ENCODE results near the gene AKNA. TPM values are rescaled to one million over a fixed set of nuclear protein-coding genes. Genes with fewer than 3 reads are reported as not detected.

AKNA gene
- total RNA-seq, 4 donors from 2014 or later, result 6.4 to 13.2 (median 8.0) TPM

DNA sequence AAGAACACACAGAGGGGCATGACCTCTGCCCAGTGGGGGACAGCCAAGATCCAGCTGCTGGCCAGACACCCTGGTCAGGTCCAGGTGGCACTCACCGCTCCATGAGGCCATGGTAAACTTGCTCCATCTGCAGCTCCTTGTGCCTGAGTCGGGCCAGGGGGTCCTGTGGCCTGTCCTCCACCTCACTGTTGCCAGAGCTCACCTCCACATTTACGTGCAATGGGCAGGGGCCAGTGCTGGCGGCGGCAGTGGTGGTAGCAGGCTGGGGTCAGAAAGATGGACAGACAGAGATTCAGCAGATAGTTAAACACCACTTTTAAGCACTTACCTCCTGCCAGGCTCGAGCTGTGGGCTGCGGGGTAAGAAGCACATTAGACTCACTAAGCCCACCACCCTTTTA, 28.0 kb downstream of the AKNA start:
- TF ChIP-seq, protein P1, sequence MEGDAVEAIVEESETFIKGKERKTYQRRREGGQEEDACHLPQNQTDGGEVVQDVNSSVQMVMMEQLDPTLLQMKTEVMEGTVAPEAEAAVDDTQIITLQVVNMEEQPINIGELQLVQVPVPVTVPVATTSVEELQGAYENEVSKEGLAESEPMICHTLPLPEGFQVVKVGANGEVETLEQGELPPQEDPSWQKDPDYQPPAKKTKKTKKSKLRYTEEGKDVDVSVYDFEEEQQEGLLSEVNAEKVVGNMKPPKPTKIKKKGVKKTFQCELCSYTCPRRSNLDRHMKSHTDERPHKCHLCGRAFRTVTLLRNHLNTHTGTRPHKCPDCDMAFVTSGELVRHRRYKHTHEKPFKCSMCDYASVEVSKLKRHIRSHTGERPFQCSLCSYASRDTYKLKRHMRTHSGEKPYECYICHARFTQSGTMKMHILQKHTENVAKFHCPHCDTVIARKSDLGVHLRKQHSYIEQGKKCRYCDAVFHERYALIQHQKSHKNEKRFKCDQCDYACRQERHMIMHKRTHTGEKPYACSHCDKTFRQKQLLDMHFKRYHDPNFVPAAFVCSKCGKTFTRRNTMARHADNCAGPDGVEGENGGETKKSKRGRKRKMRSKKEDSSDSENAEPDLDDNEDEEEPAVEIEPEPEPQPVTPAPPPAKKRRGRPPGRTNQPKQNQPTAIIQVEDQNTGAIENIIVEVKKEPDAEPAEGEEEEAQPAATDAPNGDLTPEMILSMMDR (IDR thresholded peaks at IDR 0.05), result no peak
- intact Hi-C loops (cut with DNase I; ENCODE audit: low total_unique reads), result no loop called here
- no peak overlapping the region for H3K4me3 ChIP-seq (ENCODE audit: low read depth, poor library complexity, severe bottlenecking)
- DNase-seq (ENCODE audit: low spot score in 2 of 2), result no peak
- WGBS, 2 donors, result 96 to 99% methylated on average over 7 of the region's 7 CpGs

DNA sequence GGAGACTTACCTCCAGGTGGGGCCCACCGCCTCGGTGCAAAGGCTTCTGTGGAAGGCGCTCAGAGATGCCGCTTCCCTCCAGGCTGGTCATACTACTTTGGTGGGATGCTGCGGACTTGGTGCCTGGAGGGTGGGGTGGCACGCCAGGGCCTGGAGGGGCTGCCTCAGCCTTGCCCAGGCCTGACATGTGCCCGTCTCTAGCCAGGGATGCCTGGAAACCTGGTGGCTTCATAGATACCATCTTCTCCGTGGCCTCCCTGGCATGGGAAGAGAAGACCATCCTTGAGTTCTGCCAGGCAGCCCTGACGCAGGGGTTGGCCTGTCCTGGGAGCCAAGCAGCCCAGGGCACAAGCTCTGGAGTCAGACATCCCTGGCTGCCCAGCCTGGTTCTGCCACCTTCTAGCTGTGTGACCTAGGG, 29.9 kb downstream of the AKNA start:
- intact Hi-C loops (cut with DNase I; ENCODE audit: low total_unique reads), result no loop called here
- DNase-seq (ENCODE audit: low spot score in 2 of 2), result no peak
- TF ChIP-seq, protein P1 (IDR thresholded peaks at IDR 0.05), result no peak
- TF ChIP-seq POLR2A (IDR thresholded peaks at IDR 0.05), result no peak
- 93 to 94% methylated on average over 6 to 9 of the region's 9 CpGs for WGBS, 2 donors
- no peak overlapping the region for H3K4me3 ChIP-seq (ENCODE audit: low read depth, poor library complexity, severe bottlenecking)

DNA sequence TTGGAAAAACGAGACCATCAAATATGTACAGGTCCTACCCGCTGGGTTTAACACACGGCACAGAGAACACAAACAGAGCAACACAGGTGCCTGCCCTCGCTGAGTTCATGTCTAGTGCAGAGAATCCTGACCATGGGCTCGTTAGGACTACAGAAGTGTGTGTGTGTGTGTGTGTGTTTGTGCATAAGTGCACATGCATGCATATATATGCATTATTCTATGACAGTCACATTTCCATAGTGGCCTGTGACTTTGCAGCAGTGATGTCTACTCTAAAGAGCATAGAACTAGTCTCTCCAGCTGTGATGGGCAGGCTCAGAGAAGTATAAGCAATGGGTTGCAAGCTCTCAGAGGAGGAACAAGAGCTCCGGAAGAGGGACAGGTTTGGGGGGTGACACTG, 30.4 kb downstream of the AKNA start:
- no peak for TF ChIP-seq POLR2A (IDR thresholded peaks at IDR 0.05)
- TF ChIP-seq, protein P1 (IDR thresholded peaks at IDR 0.05), result no peak
- intact Hi-C loops (cut with DNase I; ENCODE audit: low total_unique reads), result no loop called here
- WGBS, 2 donors, result 89 to 94% methylated on average over 6 of the region's 6 CpGs
- no peak for DNase-seq (ENCODE audit: low spot score in 2 of 2)
- H3K4me3 ChIP-seq (ENCODE audit: low read depth, poor library complexity, severe bottlenecking), result no peak overlapping the region

DNA sequence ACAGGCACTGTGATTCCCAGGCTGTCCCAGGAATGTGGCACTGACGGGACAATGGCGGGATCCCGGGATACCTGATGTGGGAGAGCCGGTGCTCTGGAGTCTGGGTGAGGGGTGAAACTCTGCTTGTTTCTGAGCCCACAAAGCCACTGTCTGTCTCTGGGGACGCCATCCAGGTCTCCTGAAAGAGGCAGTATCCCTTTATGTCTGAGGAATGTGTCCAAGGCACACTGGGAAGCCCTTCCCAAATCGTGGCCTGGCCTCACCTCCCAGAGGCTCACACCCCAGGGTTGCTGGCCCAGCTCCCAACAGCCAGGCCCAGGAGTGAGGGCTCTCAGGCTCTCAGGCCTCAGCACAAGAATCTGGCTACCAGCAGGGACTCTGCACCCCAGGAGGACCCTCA, 31.0 kb downstream of the AKNA start:
- no peak for TF ChIP-seq POLR2A (IDR thresholded peaks at IDR 0.05)
- TF ChIP-seq, protein P1 (IDR thresholded peaks at IDR 0.05), result no peak
- no peak for DNase-seq (ENCODE audit: low spot score in 2 of 2)
- H3K4me3 ChIP-seq (ENCODE audit: low read depth, poor library complexity, severe bottlenecking), result no peak overlapping the region
- 75 to 86% methylated on average over 6 of the region's 6 CpGs for WGBS, 2 donors
- intact Hi-C loops (cut with DNase I; ENCODE audit: low total_unique reads), result no loop called here

DNA sequence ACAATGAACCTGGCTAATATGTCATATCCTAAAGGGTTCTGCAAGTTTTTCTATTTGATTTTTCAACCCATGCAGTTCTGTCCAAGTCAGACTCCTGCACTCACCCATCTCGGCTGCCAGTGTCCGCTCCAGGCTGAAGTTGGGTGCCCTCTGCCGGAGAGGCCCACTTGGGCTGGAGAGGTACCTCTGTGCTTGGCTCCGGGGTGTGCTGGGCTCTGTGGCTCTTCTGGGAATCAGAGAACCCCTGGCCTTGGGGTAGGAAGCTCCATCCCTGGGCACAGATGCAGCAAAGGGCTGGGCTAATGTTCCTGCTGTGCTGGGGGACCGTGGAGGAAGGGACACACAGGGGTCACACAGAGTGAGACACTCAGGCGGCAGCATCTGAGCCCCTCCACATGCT, 32.0 kb downstream of the AKNA start:
- WGBS, 2 donors, result 92 to 98% methylated on average over 6 of the region's 6 CpGs
- DNase-seq (ENCODE audit: low spot score in 2 of 2), result no peak
- no peak for TF ChIP-seq POLR2A (IDR thresholded peaks at IDR 0.05)
- TF ChIP-seq, protein P1 (IDR thresholded peaks at IDR 0.05), result no peak
- H3K4me3 ChIP-seq (ENCODE audit: low read depth, poor library complexity, severe bottlenecking), result no peak overlapping the region
- intact Hi-C loops (cut with DNase I; ENCODE audit: low total_unique reads), result no loop called here

DNA sequence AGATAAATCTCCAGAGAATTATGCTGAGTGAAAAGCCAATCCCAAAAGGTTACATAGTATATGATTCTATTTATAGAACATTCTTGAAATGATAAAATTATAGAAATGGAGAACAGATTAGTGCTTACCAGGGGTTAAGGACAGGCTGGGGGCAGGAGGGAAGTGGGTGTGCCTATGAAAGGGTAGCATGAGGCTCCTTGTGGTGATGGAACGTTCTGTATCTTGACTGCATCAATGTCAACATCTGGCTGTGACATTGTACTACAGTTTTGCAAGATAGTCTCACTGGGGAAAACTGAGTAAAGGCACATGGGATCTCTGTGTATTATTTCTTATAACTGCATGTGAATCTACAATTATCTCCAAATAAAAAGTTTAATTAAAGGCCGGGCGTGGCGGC, 35.9 kb downstream of the AKNA start:
- peak in 1 of 2 donors; percentile 49 for DNase-seq (ENCODE audit: low spot score in 2 of 2)
- no peak overlapping the region for H3K4me3 ChIP-seq (ENCODE audit: low read depth, poor library complexity, severe bottlenecking)
- intact Hi-C loops (cut with DNase I; ENCODE audit: low total_unique reads), result no loop called here
- 73 to 77% methylated on average over 4 of the region's 4 CpGs for WGBS, 2 donors
- no peak for TF ChIP-seq POLR2A (IDR thresholded peaks at IDR 0.05)
- TF ChIP-seq, protein P1 (IDR thresholded peaks at IDR 0.05), result no peak
